K562 (cell line): ENCODE results near the gene ATXN1. TPM values are rescaled to one million over a fixed set of nuclear protein-coding genes. Genes with fewer than 3 reads are reported as not detected.

Experiments used
- BCL6 ChIP-seq: fragments of 250-450 bp; sonication (Bioruptor Pico); IDR thresholded peaks from 2 replicates; pipeline ENCODE4 v1.4.0; 2020
- EGR1 ChIP-seq: fragments of 450-650 bp; conservative IDR thresholded peaks from 2 replicates; pipeline ENCODE4 v1.6.1; 2017; ENCODE audit warnings: mild to moderate bottlenecking
- HMG20A ChIP-seq: fragments of 450-650 bp; formaldehyde crosslinking; conservative IDR thresholded peaks from 2 replicates; pipeline ENCODE4 v1.4.0; 2020; ENCODE audit warnings: mild to moderate bottlenecking, mixed read lengths
- HNRNPK ChIP-seq: fragments of 200-400 bp; formaldehyde crosslinking; IDR thresholded peaks from one replicate; pipeline ENCODE4 v1.6.1; 2018; ENCODE audit warnings: mild to moderate bottlenecking, low read depth, low read length; ENCODE audit not compliant: poor library complexity, severe bottlenecking
- MTA2 ChIP-seq: fragments of 450-650 bp; IDR thresholded peaks from 2 replicates; pipeline ENCODE4 v1.6.1; 2016; ENCODE audit warnings: low read depth
- PURB ChIP-seq: sonication (generic); formaldehyde crosslinking; IDR thresholded peaks from 2 replicates; pipeline ENCODE4 v1.9.0; 2021; ENCODE audit warnings: low read depth, mild to moderate bottlenecking, missing genetic modification reagents
- RBM34 ChIP-seq: fragments of 200-400 bp; formaldehyde crosslinking; IDR thresholded peaks from 2 replicates; pipeline ENCODE4 v1.6.1; 2018; ENCODE audit warnings: low read length, borderline replicate concordance; ENCODE audit not compliant: insufficient read depth
- RFX5 ChIP-seq: IDR thresholded peaks from 2 replicates; pipeline ENCODE4 v1.6.1; 2011; ENCODE audit warnings: low read depth, mild to moderate bottlenecking, improper control_type of control experiment, low read length
- SPI1 ChIP-seq: IDR thresholded peaks from 2 replicates; pipeline ENCODE4 v1.6.1; 2011; ENCODE audit warnings: low read depth, low read length, control low read depth, borderline replicate concordance
- ZBED1 ChIP-seq: IDR thresholded peaks from 2 replicates; pipeline ENCODE4 v1.6.1; 2014
- ZNF124 ChIP-seq: sonication (generic); formaldehyde crosslinking; IDR thresholded peaks from 2 replicates; pipeline ENCODE4 v1.8.1; 2022; ENCODE audit warnings: missing genetic modification reagents
- ZNF3 ChIP-seq: fragments of 250-450 bp; sonication (Bioruptor Pico); IDR thresholded peaks from 2 replicates; pipeline ENCODE4 v1.5.0; 2021; ENCODE audit warnings: mild to moderate bottlenecking, moderate library complexity
- ZNF436 ChIP-seq: fragments of 250-450, 450-650 bp; sonication (Bioruptor Pico); formaldehyde crosslinking; IDR thresholded peaks from 2 replicates; pipeline ENCODE4 v1.7.0; 2020; ENCODE audit warnings: mild to moderate bottlenecking
- polyA plus RNA-seq, 8 experiments: library from polyadenylated mRNA; depleted of rRNA in 4 of 8; stranded (reverse) in 5 of 8; unstranded in 3 of 8; fragments of >200 nt; fragmentation: Nextera tagmentation in 2 of 8; fragmentation: Illumina TruSeq in 1 of 8; extraction: Ambion mirVana in 2 of 8; extraction: Trizol in 1 of 8; gene quantifications; 2 replicates each; pipeline versions ENCODE4 v1.2.1 to v1.2.3, GENCODE V29; 2011 to 2014; ENCODE audit warnings: inconsistent platforms in 1 of 8, missing spikeins in 1 of 8
- total RNA-seq, 7 experiments: library from RNA; depleted of rRNA in 6 of 7; stranded (reverse); fragments of >200 nt in 6 of 7; fragmentation: Illumina TruSeq in 2 of 7; extraction: Trizol in 2 of 7; gene quantifications; 2 replicates each; pipeline versions ENCODE4 v1.2.1 to v1.2.3, GENCODE V29; 2011 to 2021; ENCODE audit warnings: low replicate concordance in 1 of 7
- TF ChIP-seq, protein P1 (sequence below): fragments of 250-450 bp; sonication (Bioruptor Pico); IDR thresholded peaks from 2 replicates; pipeline ENCODE4 v1.8.0; 2022; ENCODE audit warnings: moderate library complexity, mild to moderate bottlenecking, inconsistent platforms
- TF ChIP-seq, protein P2 (sequence below), 2 experiments: fragments of 450-650 bp; IDR thresholded peaks; 2 replicates each; pipeline ENCODE4 v1.6.1; 2016; ENCODE audit warnings: mild to moderate bottlenecking in 2 of 2, borderline replicate concordance in 1 of 2, low read depth in 1 of 2, moderate library complexity in 1 of 2
- TF ChIP-seq, protein P3 (sequence below), 2 experiments: fragments of 450-650 bp in 1 of 2; sonication (generic) in 1 of 2; formaldehyde crosslinking in 1 of 2; IDR thresholded peaks in 1 of 2; conservative IDR thresholded peaks in 1 of 2; 2 replicates each; pipeline versions ENCODE4 v1.6.1 to v1.8.1; 2016 to 2023; ENCODE audit warnings: mild to moderate bottlenecking in 2 of 2, moderate library complexity in 2 of 2, inconsistent platforms in 1 of 2, missing genetic modification reagents in 1 of 2
- TF ChIP-seq, protein P4 (sequence below), 2 experiments: fragments of 450-650 bp; IDR thresholded peaks; 2 replicates each; pipeline ENCODE4 v1.6.1; 2016

The ATXN1 gene
- total and polyA plus RNA-seq, 9 of the 15 experiments (the other 6 are each of a cell fraction or from before 2014, with no cell fraction given), result under 0.01 to 1.2 (median 0.58) TPM

GRCh38 chr6:16712931-16713484 lies 48.3 kb downstream of the ATXN1 start (continued):
- TF ChIP-seq, protein P1, sequence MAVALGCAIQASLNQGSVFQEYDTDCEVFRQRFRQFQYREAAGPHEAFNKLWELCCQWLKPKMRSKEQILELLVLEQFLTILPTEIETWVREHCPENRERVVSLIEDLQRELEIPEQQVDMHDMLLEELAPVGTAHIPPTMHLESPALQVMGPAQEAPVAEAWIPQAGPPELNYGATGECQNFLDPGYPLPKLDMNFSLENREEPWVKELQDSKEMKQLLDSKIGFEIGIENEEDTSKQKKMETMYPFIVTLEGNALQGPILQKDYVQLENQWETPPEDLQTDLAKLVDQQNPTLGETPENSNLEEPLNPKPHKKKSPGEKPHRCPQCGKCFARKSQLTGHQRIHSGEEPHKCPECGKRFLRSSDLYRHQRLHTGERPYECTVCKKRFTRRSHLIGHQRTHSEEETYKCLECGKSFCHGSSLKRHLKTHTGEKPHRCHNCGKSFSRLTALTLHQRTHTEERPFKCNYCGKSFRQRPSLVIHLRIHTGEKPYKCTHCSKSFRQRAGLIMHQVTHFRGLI (CRISPR knock-in tag), result no peak
- TF ChIP-seq RBM34, result no peak
- TF ChIP-seq HMG20A (CRISPR knock-in tag), result no peak
- TF ChIP-seq HNRNPK, result no peak
- TF ChIP-seq, protein P2, sequence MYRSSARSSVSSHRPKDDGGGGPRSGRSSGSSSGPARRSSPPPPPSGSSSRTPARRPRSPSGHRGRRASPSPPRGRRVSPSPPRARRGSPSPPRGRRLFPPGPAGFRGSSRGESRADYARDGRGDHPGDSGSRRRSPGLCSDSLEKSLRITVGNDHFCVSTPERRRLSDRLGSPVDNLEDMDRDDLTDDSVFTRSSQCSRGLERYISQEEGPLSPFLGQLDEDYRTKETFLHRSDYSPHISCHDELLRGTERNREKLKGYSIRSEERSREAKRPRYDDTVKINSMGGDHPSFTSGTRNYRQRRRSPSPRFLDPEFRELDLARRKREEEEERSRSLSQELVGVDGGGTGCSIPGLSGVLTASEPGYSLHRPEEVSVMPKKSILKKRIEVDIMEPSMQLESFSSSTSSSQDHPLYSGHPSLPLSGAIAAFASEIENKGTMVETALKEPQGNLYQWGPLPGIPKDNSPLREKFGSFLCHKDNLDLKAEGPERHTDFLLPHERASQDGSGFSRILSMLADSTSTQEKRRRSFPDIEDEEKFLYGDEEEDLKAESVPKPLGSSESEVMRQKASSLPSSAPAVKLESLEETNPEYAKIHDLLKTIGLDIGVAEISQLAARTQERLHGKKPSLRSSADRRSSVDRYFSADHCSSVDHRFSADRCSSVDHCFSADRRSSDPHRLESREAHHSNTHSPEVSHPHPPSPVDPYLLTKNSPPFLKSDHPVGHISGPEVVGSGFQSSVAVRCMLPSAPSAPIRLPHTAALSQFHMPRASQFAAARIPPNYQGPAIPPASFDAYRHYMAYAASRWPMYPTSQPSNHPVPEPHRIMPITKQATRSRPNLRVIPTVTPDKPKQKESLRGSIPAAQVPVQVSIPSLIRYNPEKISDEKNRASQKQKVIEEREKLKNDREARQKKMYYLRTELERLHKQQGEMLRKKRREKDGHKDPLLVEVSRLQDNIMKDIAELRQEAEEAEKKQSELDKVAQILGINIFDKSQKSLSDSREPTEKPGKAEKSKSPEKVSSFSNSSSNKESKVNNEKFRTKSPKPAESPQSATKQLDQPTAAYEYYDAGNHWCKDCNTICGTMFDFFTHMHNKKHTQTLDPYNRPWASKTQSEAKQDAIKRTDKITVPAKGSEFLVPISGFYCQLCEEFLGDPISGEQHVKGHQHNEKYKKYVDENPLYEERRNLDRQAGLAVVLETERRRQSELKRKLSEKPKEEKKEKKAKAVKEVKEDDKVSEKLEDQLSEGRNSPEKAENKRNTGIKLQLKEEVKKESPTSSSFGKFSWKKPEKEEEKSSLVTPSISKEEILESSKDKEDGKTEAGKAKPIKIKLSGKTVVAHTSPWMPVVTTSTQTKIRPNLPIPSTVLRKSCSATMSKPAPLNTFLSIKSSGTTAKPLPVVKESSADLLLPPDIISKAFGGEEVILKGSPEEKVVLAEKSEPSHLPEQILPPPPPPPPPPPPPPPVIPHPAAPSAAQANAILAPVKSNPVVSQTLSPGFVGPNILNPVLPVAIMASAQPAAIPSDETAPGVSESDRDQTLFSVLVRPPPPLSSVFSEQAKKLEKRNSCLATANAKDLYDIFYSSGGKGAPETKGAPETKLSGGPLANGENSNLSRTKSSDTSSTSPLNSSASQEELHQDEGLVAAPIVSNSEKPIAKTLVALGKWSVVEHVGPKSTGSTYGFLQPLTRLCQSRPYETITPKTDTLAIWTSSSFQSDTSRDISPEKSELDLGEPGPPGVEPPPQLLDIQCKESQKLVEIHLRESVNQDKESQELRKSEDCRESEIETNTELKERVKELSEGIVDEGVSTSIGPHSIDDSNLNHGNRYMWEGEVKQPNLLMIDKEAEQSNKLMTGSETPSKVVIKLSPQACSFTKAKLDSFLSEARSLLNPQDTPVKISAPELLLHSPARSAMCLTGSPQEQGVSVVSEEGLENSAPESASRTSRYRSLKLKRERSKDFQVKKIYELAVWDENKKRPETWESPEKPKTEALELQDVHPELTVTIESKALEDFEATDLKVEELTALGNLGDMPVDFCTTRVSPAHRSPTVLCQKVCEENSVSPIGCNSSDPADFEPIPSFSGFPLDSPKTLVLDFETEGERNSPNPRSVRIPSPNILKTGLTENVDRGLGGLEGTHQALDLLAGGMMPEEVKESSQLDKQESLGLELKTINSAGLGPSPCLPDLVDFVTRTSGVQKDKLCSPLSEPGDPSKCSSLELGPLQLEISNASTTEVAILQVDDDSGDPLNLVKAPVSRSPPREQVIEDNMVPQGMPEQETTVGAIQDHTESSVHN (IDR thresholded peaks at IDR 0.05; ENCODE audit: borderline replicate concordance in 1 of 2, low read depth in 1 of 2), result peak in 1 of 2 experiments; percentile 22; a peak in 1 of 4 replicates
- no peak for TF ChIP-seq ZNF3 (CRISPR knock-in tag)
- no peak for TF ChIP-seq ZNF124 (CRISPR knock-in tag)
- no peak for TF ChIP-seq RFX5
- no peak for TF ChIP-seq PURB (CRISPR knock-in tag)
- TF ChIP-seq, protein P3, sequence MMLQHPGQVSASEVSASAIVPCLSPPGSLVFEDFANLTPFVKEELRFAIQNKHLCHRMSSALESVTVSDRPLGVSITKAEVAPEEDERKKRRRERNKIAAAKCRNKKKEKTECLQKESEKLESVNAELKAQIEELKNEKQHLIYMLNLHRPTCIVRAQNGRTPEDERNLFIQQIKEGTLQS (IDR thresholded peaks at IDR 0.05), result peak; percentile 98
- TF ChIP-seq, protein P3 (CRISPR knock-in tag; conservative IDR thresholded peaks at IDR 0.05), result peak; percentile 82; the same call in 1 of the 2 replicates
- TF ChIP-seq EGR1, result no peak
- TF ChIP-seq, protein P4, sequence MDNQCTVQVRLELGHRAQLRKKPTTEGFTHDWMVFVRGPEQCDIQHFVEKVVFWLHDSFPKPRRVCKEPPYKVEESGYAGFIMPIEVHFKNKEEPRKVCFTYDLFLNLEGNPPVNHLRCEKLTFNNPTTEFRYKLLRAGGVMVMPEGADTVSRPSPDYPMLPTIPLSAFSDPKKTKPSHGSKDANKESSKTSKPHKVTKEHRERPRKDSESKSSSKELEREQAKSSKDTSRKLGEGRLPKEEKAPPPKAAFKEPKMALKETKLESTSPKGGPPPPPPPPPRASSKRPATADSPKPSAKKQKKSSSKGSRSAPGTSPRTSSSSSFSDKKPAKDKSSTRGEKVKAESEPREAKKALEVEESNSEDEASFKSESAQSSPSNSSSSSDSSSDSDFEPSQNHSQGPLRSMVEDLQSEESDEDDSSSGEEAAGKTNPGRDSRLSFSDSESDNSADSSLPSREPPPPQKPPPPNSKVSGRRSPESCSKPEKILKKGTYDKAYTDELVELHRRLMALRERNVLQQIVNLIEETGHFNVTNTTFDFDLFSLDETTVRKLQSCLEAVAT (IDR thresholded peaks at IDR 0.05), result no peak
- TF ChIP-seq ZNF436, result no peak
- no peak for TF ChIP-seq MTA2
- TF ChIP-seq BCL6 (CRISPR knock-in tag), result no peak
- no peak for TF ChIP-seq ZBED1
- TF ChIP-seq SPI1, result no peak
